MM.1S (cell line): ENCODE measurements around the gene FOXK2.

Experiments
- CTCF ChIP-seq: fragments of 300-600 bp; sonication (generic); IDR thresholded peaks from 2 replicates; pipeline ENCODE4 v1.5.1; 2016; ENCODE audit warnings: antibody characterized with exemption, low read length, mixed read lengths
- EZH2 ChIP-seq: fragments of 300-600 bp; sonication (generic); optimal IDR thresholded peaks from 2 replicates; pipeline ENCODE3; 2017; ENCODE audit warnings: low read depth, mild to moderate bottlenecking, antibody characterized with exemption, low read length, mixed read lengths

GRCh38 chr17:82503728-82504308, 15.7 kb upstream of the FOXK2 start:
- TF ChIP-seq CTCF: no peak
- TF ChIP-seq EZH2: no peak
